GM21367 (cell line): ENCODE data around the gene FSIP1.

Source experiments
- ATAC-seq: cut with Tn5 transposase; IDR thresholded peaks from one replicate; pipeline ENCODE4 v1.9.1; 2021; ENCODE audit not compliant: unreplicated experiment

FSIP1 gene

DNA sequence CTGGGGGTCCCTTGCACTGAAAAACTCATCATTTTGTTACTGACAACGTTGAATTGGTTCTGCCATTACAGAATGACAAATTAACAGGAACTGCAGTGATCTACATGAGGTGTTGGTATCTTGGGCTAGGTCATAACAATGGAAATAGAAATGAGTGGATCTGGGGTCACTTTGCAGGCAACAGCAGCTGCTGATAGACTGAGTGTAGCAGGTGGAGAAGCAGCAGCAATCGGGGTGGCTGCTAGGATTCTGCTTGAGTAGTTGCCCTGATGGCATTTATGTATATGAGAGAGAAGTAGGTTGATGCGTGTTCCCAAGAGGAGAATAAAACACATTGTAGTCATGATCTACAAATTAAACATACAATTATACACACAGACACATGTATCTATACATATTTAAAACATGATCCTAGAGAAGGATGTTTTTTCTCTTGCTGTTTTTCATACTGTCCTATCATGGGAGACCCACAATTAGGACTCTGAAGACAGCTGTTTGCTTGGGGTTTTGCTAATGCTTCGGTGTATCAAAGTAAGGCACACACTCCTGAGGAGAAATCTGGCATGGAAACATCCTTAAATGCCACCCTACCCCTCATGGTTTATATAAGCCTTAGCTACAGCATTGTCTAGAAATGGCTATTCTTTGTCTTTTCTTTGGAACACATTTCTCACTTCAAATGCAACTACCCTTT is 217.5 kb downstream of the FSIP1 start:
- no peak for ATAC-seq

DNA sequence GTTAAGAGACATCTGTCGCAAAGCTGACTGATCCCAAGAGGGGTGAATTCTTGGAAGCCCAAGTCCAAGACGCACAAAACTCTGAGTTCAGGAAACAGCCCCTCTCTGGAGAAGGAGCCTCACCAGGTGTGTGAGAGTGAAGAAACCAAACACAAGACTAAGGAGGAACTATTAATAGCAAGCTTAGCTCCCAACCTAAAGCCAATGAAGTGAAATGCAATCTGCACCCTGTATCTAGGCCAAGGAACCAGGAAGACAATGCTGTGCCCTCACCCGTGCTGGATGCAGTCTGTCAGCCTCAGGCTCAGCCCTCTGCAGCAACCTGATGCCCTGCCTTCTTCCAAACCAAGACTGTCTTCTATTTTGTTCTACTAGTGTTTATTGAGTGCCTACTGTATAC is 224.2 kb downstream of the FSIP1 start:
- no peak for ATAC-seq

DNA sequence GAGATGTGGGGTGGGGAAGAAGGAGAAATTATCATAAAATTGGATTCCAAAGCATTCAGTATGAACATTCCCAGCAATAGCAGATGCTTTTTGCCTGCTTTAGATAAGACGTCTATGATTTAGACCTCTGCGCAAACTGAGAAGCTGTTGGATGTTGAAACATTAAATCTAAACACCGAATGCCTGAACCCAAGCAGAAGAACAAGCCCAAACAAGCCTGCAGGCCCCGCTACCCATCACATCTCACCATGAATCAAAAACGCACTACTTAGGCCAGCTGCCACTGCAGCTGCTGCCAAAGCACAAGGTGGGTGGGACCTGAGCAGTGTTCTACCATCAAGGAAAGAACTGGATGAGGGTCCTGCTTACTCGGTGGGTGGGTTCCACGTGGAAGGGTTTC is 226.2 kb downstream of the FSIP1 start:
- ATAC-seq, result no peak

DNA sequence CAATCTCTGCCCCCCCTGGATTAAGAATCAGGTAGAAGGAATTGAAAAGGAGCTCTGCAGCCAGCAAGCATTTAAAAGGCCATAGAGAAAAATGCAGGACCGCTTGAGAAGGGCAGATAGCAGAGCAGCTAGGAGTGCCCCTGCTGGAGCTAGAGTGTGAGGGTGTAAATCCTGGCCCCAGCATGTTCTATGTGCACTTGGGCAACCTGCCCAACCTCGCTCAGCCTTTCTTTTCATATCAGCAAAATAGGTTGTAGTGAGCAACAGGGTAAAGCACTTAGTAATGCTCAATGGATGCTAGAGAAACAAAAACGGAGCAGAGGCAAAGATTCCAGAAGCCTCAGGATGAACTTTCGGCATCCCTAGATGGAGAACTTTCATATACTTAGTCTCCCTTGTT is 226.8 kb downstream of the FSIP1 start:
- no peak for ATAC-seq

DNA sequence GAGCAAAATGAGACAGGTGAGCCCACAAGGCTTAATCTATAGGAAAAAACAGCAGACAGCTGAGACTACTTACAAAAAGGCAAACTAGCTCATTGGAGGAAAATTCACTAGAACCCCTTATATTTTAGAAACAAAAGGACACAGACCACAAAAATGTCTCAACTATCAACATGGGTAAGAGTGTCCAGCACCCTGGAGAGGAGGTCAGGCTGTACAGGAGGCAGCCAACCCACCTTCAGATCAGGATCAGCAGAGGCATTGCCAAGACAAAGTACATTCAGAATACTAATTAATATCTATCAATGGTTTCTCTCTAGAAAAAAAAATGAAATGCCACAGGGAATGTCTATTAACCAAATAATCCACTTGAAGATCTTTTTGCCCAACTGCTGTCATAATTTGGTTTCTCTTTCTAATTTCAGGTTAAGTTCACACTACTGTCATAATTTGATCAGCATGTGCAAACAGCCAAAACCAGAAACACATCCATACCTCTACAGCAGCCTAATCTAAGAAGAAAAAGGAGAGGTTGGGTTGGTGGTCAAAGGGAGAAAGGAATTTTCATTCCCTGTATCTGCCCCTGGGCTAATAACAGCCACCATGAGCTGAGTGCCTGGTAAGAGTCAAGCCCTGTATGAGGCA is 227.8 kb downstream of the FSIP1 start:
- no peak for ATAC-seq

DNA sequence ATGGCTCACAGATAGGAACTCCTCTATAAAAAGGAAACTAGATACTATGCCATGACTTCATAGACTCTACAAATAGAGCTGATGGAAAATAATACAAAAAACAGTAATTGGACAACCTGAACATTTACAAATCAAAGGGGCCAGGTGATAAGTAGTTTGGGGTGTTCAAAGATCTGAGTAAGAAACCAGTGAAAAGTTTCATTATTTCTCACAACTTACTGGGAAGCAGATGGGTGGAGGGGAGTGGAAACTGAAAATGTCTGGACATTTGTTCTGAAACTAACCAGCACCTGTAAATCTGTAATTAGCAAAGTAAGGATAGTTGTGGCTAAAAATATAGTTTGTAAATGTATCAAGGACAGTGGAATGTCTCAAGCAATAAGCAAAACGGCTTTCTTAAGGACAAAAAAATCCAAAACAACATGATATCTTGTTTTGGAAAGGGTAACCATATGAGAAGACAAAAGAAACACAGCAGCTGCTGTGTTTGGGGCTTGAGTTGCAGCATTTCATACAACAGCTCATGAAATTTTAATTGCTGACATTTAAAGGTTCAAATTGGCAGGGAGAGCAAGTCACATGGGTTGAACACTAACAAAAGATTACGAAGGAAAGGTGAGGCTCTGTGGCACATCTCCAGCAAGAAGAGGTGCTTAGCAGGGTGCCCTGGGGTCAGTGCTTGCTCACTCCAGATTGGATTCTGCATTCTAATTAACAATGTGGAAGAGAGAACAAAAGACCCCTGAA is 228.5 kb downstream of the FSIP1 start:
- no peak for ATAC-seq

DNA sequence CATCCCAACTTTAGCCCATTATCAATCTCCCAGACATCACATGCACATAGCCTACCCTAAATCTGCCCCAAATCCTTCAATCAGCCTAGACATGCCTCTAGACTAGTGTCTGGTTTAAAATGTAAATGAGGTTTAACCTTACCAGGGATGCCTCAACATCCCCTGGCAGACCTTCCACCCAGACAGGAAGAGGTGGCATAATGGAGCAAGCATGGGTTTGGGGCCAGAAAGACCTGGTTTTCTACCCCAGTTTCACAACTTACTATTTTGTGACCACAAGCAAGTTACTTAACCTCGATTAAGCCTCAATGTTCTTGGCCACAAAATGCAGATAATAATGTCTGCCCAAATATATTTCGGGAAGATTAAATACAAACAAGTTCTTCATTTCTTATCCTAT is 230.1 kb downstream of the FSIP1 start:
- ATAC-seq, result no peak

DNA sequence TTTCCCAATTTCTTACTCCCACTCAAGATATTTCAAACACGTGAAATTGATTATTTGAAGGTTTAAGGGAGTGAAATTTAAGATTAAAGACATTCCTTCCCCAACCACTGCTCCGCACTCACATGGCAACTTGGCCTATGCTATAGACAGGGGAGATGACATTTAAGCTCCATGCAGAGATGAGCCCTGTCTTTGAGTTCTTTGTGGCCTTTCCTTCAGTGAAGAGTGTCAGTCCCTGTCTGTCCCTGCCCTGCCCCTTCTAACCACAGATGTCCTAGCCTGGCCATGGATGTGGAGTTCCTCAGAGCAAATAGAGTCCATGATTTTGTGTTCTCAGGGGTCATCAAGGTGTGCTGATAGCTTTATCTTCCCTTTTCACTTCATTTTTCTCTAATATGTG is 231.2 kb downstream of the FSIP1 start:
- no peak for ATAC-seq
